Measurements from ENCODE around the gene LRRC75A.

- TF ChIP-seq CTCF (IDR thresholded peaks at IDR 0.05) = no peak
- TF ChIP-seq POLR2A (IDR thresholded peaks at IDR 0.05) = no peak
- no peak for TF ChIP-seq POLR2AphosphoS5 (IDR thresholded peaks at IDR 0.05)
These were observed 66.0 kb downstream of the LRRC75A start for GRCh38 chr17:16425698-16426659.
